Activated naive CD4-positive, alpha-beta T cell treated with anti-CD3 and anti-CD28 coated beads, Interleukin-2, amount 50 U/mL, for 24 hours (primary cell): Measurements from ENCODE around the gene LYRM1.
A peak's percentile ranks its signal among the peaks of the same experiment; 100 is the strongest.
"Not testable (repeated sequence)": the region's sequence is repeated elsewhere in the genome, so short reads cannot be mapped to it uniquely, and the experiment has no call there.

Experiments
- H3K27ac Mint-ChIP-seq: one replicate; pipeline ENCODE4 v1.8.0; 2021; ENCODE audit warnings: mild to moderate bottlenecking, mixed read lengths
- H3K27me3 Mint-ChIP-seq: one replicate; pipeline ENCODE4 v1.8.0; 2021; ENCODE audit warnings: mixed read lengths
- H3K36me3 Mint-ChIP-seq: one replicate; pipeline ENCODE4 v1.8.0; 2021; ENCODE audit warnings: mixed read lengths
- H3K4me1 Mint-ChIP-seq: one replicate; pipeline ENCODE4 v1.8.0; 2021; ENCODE audit warnings: mixed read lengths
- H3K4me3 Mint-ChIP-seq: one replicate; pipeline ENCODE4 v1.8.0; 2021; ENCODE audit warnings: mild to moderate bottlenecking, mixed read lengths
- H3K9me3 Mint-ChIP-seq: one replicate; pipeline ENCODE4 v1.8.0; 2021; ENCODE audit warnings: mixed read lengths

The LYRM1 gene

GRCh38 chr16:20900299-20901067 lies at the start of gene LYRM1, which contains the start of gene DCUN1D3:
Gene LYRM1, plus strand, starts transcription at chr16:20900771. Its CDS starts 14,785 bp downstream, at chr16:20915556.
Gene DCUN1D3, minus strand, starts transcription at chr16:20900358. Its CDS starts 37,820 bp downstream, at chr16:20862538.
- H3K27me3 Mint-ChIP-seq = no peaks in the 10 kb centered on the region
- peak within 1 kb of the TSS; percentile 97 for H3K27ac Mint-ChIP-seq
- H3K4me3 Mint-ChIP-seq = peak within 1 kb of the TSS; percentile 94
- peaks cover 66% of the 10 kb centered on the region for H3K4me1 Mint-ChIP-seq
- peaks cover 3% of the 10 kb centered on the region for H3K36me3 Mint-ChIP-seq
- no peaks in the 10 kb centered on the region for H3K9me3 Mint-ChIP-seq

GRCh38 chr16:20850981-20851380 lies 49.6 kb upstream of the LYRM1 start:
- no peaks in the 10 kb centered on the region for H3K27me3 Mint-ChIP-seq
- H3K9me3 Mint-ChIP-seq = no peaks in the 10 kb centered on the region
- no peak overlapping the region for H3K4me3 Mint-ChIP-seq
- H3K36me3 Mint-ChIP-seq = peaks cover 2% of the 10 kb centered on the region
- no peak overlapping the region for H3K27ac Mint-ChIP-seq
- peaks cover 5% of the 10 kb centered on the region for H3K4me1 Mint-ChIP-seq

- Mint-ChIP-seq H3K9me3 (no peaks in the 10 kb centered on the region), H3K4me1 (peaks cover 5% of the 10 kb centered on the region), H3K4me3 (no peak overlapping the region), H3K27me3 (no peaks in the 10 kb centered on the region), H3K27ac (no peak overlapping the region), H3K36me3 (peaks cover 2% of the 10 kb centered on the region)
Observed at GRCh38 chr16:20851601-20852000, 49.0 kb upstream of the LYRM1 start.

- Mint-ChIP-seq H3K36me3 (peaks cover 5% of the 10 kb centered on the region), H3K4me3 (no peak overlapping the region), H3K9me3 (no peaks in the 10 kb centered on the region), H3K4me1 (peaks cover 5% of the 10 kb centered on the region), H3K27ac (no peak overlapping the region), H3K27me3 (no peaks in the 10 kb centered on the region)
Observed at GRCh38 chr16:20853143-20853542, 47.4 kb upstream of the LYRM1 start.

- no peaks in the 10 kb centered on the region for H3K9me3 Mint-ChIP-seq
- no peak overlapping the region for H3K4me3 Mint-ChIP-seq
- H3K27me3 Mint-ChIP-seq = no peaks in the 10 kb centered on the region
- H3K27ac Mint-ChIP-seq = no peak overlapping the region
- H3K4me1 Mint-ChIP-seq = peaks cover 5% of the 10 kb centered on the region
- peaks cover 7% of the 10 kb centered on the region for H3K36me3 Mint-ChIP-seq
Observed at GRCh38 chr16:20853981-20854620, 46.5 kb upstream of the LYRM1 start.

- Mint-ChIP-seq H3K36me3 (peaks cover 10% of the 10 kb centered on the region), H3K4me1 (peaks cover 3% of the 10 kb centered on the region), H3K27ac (no peak overlapping the region), H3K4me3 (no peak overlapping the region), H3K9me3 (no peaks in the 10 kb centered on the region), H3K27me3 (no peaks in the 10 kb centered on the region)
Observed at GRCh38 chr16:20854963-20855362, 45.6 kb upstream of the LYRM1 start.

GRCh38 chr16:20857281-20857680 lies 43.3 kb upstream of the LYRM1 start:
- Mint-ChIP-seq H3K27ac (no peak overlapping the region), H3K9me3 (no peaks in the 10 kb centered on the region), H3K4me3 (no peak overlapping the region), H3K27me3 (no peaks in the 10 kb centered on the region), H3K4me1 (no peaks in the 10 kb centered on the region), H3K36me3 (peaks cover 21% of the 10 kb centered on the region)

- H3K9me3 Mint-ChIP-seq = no peaks in the 10 kb centered on the region
- peaks cover 5% of the 10 kb centered on the region for H3K4me1 Mint-ChIP-seq
- no peak overlapping the region for H3K4me3 Mint-ChIP-seq
- peaks cover 22% of the 10 kb centered on the region for H3K36me3 Mint-ChIP-seq
- no peak overlapping the region for H3K27ac Mint-ChIP-seq
- H3K27me3 Mint-ChIP-seq = no peaks in the 10 kb centered on the region
Observed at GRCh38 chr16:20859229-20859628, 41.3 kb upstream of the LYRM1 start.

- Mint-ChIP-seq H3K4me3 (no peak overlapping the region), H3K4me1 (peaks cover 10% of the 10 kb centered on the region), H3K27me3 (no peaks in the 10 kb centered on the region), H3K27ac (no peak overlapping the region), H3K36me3 (peaks cover 24% of the 10 kb centered on the region), H3K9me3 (no peaks in the 10 kb centered on the region)
Observed at GRCh38 chr16:20859699-20860098, 40.9 kb upstream of the LYRM1 start.

- H3K27me3 Mint-ChIP-seq = no peaks in the 10 kb centered on the region
- no peak overlapping the region for H3K27ac Mint-ChIP-seq
- peaks cover 23% of the 10 kb centered on the region for H3K36me3 Mint-ChIP-seq
- H3K9me3 Mint-ChIP-seq = no peaks in the 10 kb centered on the region
- no peak overlapping the region for H3K4me3 Mint-ChIP-seq
- peaks cover 11% of the 10 kb centered on the region for H3K4me1 Mint-ChIP-seq
Observed at GRCh38 chr16:20860361-20860760, 40.2 kb upstream of the LYRM1 start.

- H3K27me3 Mint-ChIP-seq, H3K27ac Mint-ChIP-seq, H3K4me3 Mint-ChIP-seq, H3K9me3 Mint-ChIP-seq: not testable (repeated sequence)
- Mint-ChIP-seq H3K4me1 (peaks cover 11% of the 10 kb centered on the region), H3K36me3 (peaks cover 23% of the 10 kb centered on the region)
Observed at GRCh38 chr16:20860995-20861394, 39.6 kb upstream of the LYRM1 start.

GRCh38 chr16:20862162-20862960 lies 38.2 kb upstream of the LYRM1 start:
- Mint-ChIP-seq H3K27me3 (no peaks in the 10 kb centered on the region), H3K9me3 (no peaks in the 10 kb centered on the region), H3K36me3 (peaks cover 25% of the 10 kb centered on the region), H3K4me1 (peaks cover 20% of the 10 kb centered on the region), H3K4me3 (no peak overlapping the region), H3K27ac (no peak overlapping the region)

- H3K36me3 Mint-ChIP-seq = peaks cover 26% of the 10 kb centered on the region
- not testable (repeated sequence) for H3K9me3 Mint-ChIP-seq, H3K27me3 Mint-ChIP-seq, H3K27ac Mint-ChIP-seq, H3K4me3 Mint-ChIP-seq
- peaks cover 24% of the 10 kb centered on the region for H3K4me1 Mint-ChIP-seq
Observed at GRCh38 chr16:20864376-20864775, 36.2 kb upstream of the LYRM1 start.

- no peaks in the 10 kb centered on the region for H3K27me3 Mint-ChIP-seq
- no peaks in the 10 kb centered on the region for H3K9me3 Mint-ChIP-seq
- peaks cover 24% of the 10 kb centered on the region for H3K4me1 Mint-ChIP-seq
- H3K4me3 Mint-ChIP-seq = no peak overlapping the region
- no peak overlapping the region for H3K27ac Mint-ChIP-seq
- peaks cover 17% of the 10 kb centered on the region for H3K36me3 Mint-ChIP-seq
Observed at GRCh38 chr16:20865420-20866131, 35.0 kb upstream of the LYRM1 start.

- Mint-ChIP-seq H3K9me3 (no peaks in the 10 kb centered on the region), H3K4me3 (no peak overlapping the region), H3K4me1 (peaks cover 27% of the 10 kb centered on the region), H3K27ac (no peak overlapping the region), H3K36me3 (peaks cover 16% of the 10 kb centered on the region), H3K27me3 (no peaks in the 10 kb centered on the region)
Observed at GRCh38 chr16:20866145-20866772, 34.3 kb upstream of the LYRM1 start.
